Fibroblast of the aortic adventitia (primary cell): ENCODE data around the gene GNPTG. TPM values are rescaled to one million over a fixed set of nuclear protein-coding genes. Genes with fewer than 3 reads are reported as not detected.

ENCODE experiments used
- DNase-seq: peaks from one replicate; pipeline ENCODE4 v3.0.0-alpha.2; 2010; ENCODE audit warnings: low read depth
- H3K4me3 ChIP-seq: 2 replicates; pipeline ENCODE4 v1.5.1; 2011; ENCODE audit warnings: low read depth, mild to moderate bottlenecking, control low read depth, low read length, moderate library complexity
- total RNA-seq: library from RNA; depleted of rRNA; stranded (reverse); fragments of >200 nt; gene quantifications from 2 replicates; pipeline ENCODE4 v1.2.3, GENCODE V29; 2012; ENCODE audit warnings: low replicate concordance
- TF ChIP-seq, protein P1 (sequence below): IDR thresholded peaks from 2 replicates; pipeline ENCODE4 v1.5.1; 2011; ENCODE audit warnings: mild to moderate bottlenecking, low read length, control low read depth, inconsistent platforms; ENCODE audit not compliant: insufficient read depth

GNPTG gene
- total RNA-seq, 1 donor, result 36.3 TPM

DNA sequence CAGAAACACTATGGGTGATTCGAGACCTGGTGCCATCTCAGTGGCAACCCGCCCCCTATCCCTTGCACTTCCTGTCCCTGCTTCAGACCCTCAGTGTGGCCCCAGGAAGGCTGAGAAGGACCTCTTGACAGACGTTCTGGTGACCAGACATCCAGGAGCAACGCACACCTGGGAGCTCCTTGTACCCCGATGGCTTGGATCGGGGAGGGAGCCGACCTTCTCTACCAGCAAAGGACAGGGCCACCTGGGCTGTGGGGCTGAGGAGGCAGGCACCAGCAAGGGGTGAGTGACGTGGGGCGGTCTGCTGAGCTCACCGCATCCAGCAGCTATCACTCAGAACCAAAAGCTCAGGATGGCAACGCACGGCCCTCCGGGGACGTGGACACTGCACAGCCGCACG lies 35.6 kb downstream of the GNPTG start:
- no peak overlapping the region for H3K4me3 ChIP-seq
- DNase-seq, result no peak
- TF ChIP-seq, protein P1, sequence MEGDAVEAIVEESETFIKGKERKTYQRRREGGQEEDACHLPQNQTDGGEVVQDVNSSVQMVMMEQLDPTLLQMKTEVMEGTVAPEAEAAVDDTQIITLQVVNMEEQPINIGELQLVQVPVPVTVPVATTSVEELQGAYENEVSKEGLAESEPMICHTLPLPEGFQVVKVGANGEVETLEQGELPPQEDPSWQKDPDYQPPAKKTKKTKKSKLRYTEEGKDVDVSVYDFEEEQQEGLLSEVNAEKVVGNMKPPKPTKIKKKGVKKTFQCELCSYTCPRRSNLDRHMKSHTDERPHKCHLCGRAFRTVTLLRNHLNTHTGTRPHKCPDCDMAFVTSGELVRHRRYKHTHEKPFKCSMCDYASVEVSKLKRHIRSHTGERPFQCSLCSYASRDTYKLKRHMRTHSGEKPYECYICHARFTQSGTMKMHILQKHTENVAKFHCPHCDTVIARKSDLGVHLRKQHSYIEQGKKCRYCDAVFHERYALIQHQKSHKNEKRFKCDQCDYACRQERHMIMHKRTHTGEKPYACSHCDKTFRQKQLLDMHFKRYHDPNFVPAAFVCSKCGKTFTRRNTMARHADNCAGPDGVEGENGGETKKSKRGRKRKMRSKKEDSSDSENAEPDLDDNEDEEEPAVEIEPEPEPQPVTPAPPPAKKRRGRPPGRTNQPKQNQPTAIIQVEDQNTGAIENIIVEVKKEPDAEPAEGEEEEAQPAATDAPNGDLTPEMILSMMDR, result no peak

DNA sequence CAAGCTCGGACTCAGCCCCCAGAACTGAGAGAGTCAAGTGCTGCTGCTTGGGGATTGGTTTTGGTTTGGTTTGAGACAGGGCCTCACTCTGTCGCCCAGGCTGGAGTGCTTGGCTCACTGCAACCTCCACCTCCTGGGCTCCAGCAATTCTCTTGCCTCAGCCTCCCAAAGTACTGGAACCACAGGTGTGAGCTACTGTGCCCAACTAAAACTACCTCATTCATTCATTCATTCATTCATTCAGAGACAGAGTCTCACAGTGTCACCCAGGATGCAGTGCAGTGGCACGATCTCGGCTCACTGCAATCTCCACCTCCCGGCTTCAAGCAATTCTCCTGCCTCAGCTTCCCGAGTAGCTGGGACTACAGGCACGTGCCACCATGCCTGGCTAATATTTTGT lies 38.0 kb downstream of the GNPTG start:
- TF ChIP-seq, protein P1, result no peak
- DNase-seq, result no peak
- H3K4me3 ChIP-seq, result no peak overlapping the region

DNA sequence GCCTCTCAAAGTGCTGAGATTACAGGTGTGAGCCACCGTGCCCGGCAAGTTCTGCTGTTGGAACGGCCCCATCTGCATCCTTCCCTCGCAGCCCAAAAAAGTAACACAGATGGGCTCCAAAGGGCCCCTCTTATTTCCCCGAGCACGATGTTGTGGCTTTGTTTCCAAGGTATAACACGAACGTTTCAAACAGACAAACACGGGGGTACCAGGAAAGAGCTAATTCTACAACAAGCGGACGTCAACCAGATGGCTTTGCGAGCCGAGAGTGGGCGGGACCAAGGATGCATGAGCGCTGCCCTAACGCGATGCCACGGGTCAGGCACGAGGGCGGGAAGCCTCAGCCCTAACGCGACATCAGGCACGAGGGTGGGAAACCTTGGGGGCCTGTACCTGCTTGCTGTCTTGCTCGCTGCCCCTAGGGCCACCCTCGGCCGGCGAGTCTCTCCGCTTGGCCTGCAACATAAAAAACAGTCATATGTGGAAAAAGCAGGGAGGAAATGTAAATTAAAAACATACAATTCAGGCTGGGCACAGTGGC lies 38.6 kb downstream of the GNPTG start:
- TF ChIP-seq, protein P1, result no peak
- H3K4me3 ChIP-seq, result no peak overlapping the region
- no peak for DNase-seq

DNA sequence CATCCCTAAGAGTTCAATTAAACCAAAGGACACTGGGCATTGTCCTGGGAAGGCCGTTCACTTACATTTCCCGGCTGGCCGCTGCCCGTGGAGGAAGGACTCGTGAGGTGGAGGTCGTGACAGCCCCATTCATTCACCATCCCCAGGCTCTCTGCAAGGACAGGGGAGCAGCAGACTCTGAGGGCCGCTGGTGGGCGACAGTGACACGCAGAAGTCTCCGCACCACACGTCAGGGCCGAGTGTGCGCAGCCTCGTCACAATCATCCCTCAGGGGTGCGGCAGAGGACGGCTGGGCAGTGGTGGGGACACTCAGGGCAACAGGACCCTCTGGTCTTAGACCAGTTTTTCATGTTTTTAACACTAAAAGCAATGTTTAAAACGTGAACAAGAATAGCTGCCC lies 41.1 kb downstream of the GNPTG start:
- H3K4me3 ChIP-seq, result no peak overlapping the region
- no peak for DNase-seq
- TF ChIP-seq, protein P1, result no peak

DNA sequence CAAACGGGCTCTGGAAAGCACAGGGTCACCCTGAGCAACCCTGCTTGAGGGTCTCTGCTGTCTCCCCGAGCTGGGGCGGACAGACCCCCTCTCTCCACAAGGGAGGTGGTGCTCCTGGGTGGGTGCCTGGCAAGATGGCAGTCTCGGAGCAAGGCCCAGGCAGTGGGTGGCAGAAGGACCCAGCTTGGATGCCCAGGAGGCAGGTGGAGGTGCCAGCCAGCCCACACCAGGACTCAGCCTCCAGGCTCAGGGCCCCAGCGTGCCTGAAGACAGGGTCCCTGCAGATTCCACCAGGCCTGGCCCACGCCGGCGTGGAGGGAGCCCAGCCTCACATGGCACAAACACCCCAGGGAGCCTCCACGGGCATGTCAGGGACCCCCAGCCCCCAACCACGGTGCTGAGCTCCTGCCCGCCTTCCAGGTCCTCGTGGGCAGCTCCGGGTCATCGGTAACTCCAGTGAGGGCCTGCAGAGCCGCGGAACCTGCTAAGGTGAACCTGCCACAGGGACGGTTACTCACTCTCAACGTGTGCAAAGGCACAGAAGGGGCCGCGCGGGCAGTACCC lies 42.0 kb downstream of the GNPTG start:
- H3K4me3 ChIP-seq, result no peak overlapping the region
- no peak for DNase-seq
- TF ChIP-seq, protein P1, result no peak

DNA sequence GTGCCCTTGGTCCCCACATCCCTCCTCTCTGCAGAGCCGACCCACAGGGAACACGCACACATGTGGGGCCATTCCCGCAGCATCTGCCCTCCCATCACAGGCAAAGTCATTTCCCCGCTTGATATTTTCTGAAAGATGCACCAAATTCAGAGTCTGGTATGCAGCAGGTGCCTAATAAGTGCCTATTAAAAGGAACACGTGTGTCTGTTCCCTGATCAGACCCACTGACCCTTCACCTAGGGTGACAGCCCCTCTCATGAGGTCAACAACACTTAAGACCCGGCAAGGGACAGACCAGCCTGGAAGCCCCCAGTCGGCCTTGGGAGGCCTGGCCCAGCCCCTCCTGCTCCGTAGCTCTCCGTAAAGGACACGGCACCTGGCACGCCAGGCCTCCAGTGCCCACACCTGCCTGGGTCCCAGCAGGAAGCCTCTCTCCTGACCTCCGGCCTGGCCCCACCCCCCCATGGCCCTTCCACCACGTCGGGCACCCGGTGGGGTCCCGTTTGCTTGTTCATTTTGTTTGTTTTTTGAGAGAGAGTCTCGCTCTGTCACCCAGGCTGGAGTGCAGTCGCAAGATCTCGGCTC lies 42.7 kb downstream of the GNPTG start:
- no peak for DNase-seq
- TF ChIP-seq, protein P1, result no peak
- no peak overlapping the region for H3K4me3 ChIP-seq
